ENCODE results near the gene RBMY1E. TPM values are rescaled to one million over a fixed set of nuclear protein-coding genes. Genes with fewer than 3 reads are reported as not detected.
"Not testable (repeated sequence)": the region's sequence is repeated elsewhere in the genome, so short reads cannot be mapped to it uniquely, and the experiment has no call there.

The RBMY1E gene
- not detected in 2 replicates for polyA plus RNA-seq
- polyA minus RNA-seq: not detected in 2 replicates

- not testable (repeated sequence) for H3K36me3 ChIP-seq (ENCODE audit: insufficient read depth, low read length); H3K4me3 ChIP-seq (ENCODE audit: low read length); H3K9ac ChIP-seq (ENCODE audit: low read length); H3K27ac ChIP-seq (ENCODE audit: low read length); H4K20me1 ChIP-seq (ENCODE audit: insufficient read depth); H3K9me2 ChIP-seq (ENCODE audit: insufficient read depth, low read length); H3K27me3 ChIP-seq (ENCODE audit: insufficient read depth, low read depth, low read length); H3F3A ChIP-seq (ENCODE audit: insufficient read depth, low read length, poor library complexity, severe bottlenecking); H2AFZ ChIP-seq (ENCODE audit: low read depth, low read length); H3K4me2 ChIP-seq (ENCODE audit: low read length); H3K9me3 ChIP-seq (ENCODE audit: low read length); H3K79me2 ChIP-seq (replicated peaks; ENCODE audit: insufficient read depth, low read length)
These were observed at the start of gene RBMY1E for GRCh38 chrY:21917932-21918331. Gene RBMY1E (minus strand): TSS chrY:21918032. CDS start chrY:21916054, 1,978 bp downstream.

GRCh38 chrY:21894426-21894825, 23.4 kb downstream of the RBMY1E start, which contains the start of gene RBMY1D:
Gene RBMY1D (minus strand): TSS chrY:21894526. CDS start chrY:21892513, 2,013 bp downstream.
- not testable (repeated sequence) for H3K27me3 ChIP-seq (ENCODE audit: insufficient read depth, low read depth, low read length); H3K9me2 ChIP-seq (ENCODE audit: insufficient read depth, low read length); H3K36me3 ChIP-seq (ENCODE audit: insufficient read depth, low read length); H2AFZ ChIP-seq (ENCODE audit: low read depth, low read length); H3K4me2 ChIP-seq (ENCODE audit: low read length); H3K27ac ChIP-seq (ENCODE audit: low read length); H3K79me2 ChIP-seq (replicated peaks; ENCODE audit: insufficient read depth, low read length); H3F3A ChIP-seq (ENCODE audit: insufficient read depth, low read length, poor library complexity, severe bottlenecking); H3K4me3 ChIP-seq (ENCODE audit: low read length); H3K9me3 ChIP-seq (ENCODE audit: low read length); H3K9ac ChIP-seq (ENCODE audit: low read length); H4K20me1 ChIP-seq (ENCODE audit: insufficient read depth)

- not testable (repeated sequence) for H3K36me3 ChIP-seq (ENCODE audit: insufficient read depth, low read length); H3K9me3 ChIP-seq (ENCODE audit: low read length); H3K27me3 ChIP-seq (ENCODE audit: insufficient read depth, low read depth, low read length); H3K4me3 ChIP-seq (ENCODE audit: low read length); H3K9me2 ChIP-seq (ENCODE audit: insufficient read depth, low read length); H3F3A ChIP-seq (ENCODE audit: insufficient read depth, low read length, poor library complexity, severe bottlenecking); H3K27ac ChIP-seq (ENCODE audit: low read length); H2AFZ ChIP-seq (ENCODE audit: low read depth, low read length); H3K4me2 ChIP-seq (ENCODE audit: low read length); H4K20me1 ChIP-seq (ENCODE audit: insufficient read depth); H3K9ac ChIP-seq (ENCODE audit: low read length); H3K79me2 ChIP-seq (replicated peaks; ENCODE audit: insufficient read depth, low read length)
These were observed 48.3 kb downstream of the RBMY1E start for GRCh38 chrY:21869407-21870076.

Other genes starting within 250 kb of the RBMY1E start
- gene RBMY1D, start 23.5 kb downstream of the RBMY1E start, polyA plus RNA-seq: not detected in 2 replicates